Cortex of kidney (tissue), 1 donor: ENCODE results near the gene KLHDC2.
"Not testable (repeated sequence)": the region's sequence is repeated elsewhere in the genome, so short reads cannot be mapped to it uniquely, and the experiment has no call there.

Experiments used
- DNase-seq: peaks from one replicate; lab custom pipeline; 2025; lab: John Stamatoyannopoulos, UW

Gene KLHDC2, protein sequence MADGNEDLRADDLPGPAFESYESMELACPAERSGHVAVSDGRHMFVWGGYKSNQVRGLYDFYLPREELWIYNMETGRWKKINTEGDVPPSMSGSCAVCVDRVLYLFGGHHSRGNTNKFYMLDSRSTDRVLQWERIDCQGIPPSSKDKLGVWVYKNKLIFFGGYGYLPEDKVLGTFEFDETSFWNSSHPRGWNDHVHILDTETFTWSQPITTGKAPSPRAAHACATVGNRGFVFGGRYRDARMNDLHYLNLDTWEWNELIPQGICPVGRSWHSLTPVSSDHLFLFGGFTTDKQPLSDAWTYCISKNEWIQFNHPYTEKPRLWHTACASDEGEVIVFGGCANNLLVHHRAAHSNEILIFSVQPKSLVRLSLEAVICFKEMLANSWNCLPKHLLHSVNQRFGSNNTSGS

GRCh38 chr14:49767571-49768300, at the start of gene KLHDC2:
Gene KLHDC2, plus strand, starts transcription at chr14:49768153. Its CDS starts 316 bp downstream, at chr14:49768469.
- DNase-seq = no peak

DNA sequence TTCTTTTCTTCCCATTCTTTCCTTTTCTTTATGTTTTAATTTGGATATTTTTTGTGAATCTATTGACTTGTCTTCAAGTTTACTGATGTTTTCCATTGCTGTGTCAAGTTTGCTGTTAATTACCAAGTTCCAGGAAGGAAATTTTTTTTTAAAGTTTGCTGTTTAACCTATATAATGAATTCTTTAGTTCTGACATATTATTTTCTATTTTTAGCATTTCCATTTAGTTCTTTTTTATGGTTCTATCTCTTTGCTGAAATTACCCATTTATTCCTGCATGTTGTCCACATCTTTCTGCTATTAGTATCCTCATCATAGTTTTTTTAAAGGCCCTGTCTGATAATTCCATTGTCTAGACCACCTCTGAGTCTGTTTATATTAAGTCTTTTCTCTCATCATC, 47.2 kb upstream of the KLHDC2 start:
- no peak for DNase-seq

GRCh38 chr14:49721733-49722435, 46.1 kb upstream of the KLHDC2 start:
- not testable (repeated sequence) for DNase-seq

DNA sequence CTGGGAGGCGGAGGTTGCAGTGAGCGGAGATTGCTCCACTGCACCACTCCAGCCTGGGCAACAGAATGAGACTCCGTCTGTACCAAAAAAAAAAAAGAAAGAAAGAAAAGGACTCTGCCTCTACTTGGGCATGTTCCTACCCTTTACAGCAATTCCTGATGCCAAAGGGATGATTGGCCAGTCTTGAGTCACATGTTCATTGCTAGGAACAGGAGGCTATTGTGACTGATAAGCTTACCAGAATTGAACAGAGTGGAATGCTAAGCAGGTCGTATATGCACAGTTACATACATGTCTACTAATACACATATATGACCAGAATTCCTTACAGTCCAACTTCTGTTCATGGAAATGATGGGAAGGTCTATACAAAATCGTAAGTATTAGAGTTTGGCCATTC, 40.8 kb upstream of the KLHDC2 start:
- no peak for DNase-seq

- no peak for DNase-seq
These were observed 35.1 kb upstream of the KLHDC2 start for GRCh38 chr14:49732896-49733295.

GRCh38 chr14:49733836-49734235, 34.1 kb upstream of the KLHDC2 start:
- DNase-seq = no peak

DNA sequence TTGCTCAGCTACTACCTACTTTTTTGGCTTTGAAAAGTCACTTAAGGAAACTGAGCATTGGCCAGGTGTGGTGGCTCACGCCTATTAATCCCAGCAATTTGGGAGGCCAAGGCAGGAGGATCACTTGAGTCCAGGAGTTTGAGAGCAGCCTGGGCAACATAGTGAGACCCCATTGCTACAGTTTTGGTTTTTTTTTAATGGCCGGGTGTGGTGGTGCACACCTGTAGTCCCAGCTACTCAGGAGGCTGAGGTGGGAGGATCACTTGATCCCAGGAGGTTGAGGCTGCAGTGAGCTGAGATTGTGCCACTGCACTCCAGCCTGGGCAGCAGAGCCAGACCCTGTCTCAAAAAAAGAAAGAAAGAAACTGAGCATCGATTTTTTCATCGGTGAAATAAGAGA, 32.3 kb upstream of the KLHDC2 start:
- not testable (repeated sequence) for DNase-seq

DNA sequence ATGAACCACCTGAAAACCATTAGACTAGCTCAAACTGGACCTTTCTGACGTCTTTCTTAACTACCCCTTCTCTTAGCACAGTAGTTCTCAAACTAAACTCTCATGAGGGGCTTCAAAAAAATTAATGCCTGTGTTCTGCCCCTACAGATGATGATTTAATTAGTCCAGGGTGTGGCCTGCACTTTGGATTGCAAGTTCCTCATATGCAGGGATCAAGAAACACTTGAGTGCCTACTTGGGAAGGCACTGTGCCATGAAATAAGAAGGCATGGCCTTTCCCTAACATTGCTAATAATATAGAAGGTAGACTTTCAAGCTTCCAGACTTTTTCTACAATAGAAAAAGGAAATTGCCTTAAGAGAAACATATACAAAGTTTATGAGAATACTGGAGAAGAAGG, 22.8 kb upstream of the KLHDC2 start:
- DNase-seq = no peak

GRCh38 chr14:49746476-49746875, 21.5 kb upstream of the KLHDC2 start:
- DNase-seq = not testable (repeated sequence)

DNA sequence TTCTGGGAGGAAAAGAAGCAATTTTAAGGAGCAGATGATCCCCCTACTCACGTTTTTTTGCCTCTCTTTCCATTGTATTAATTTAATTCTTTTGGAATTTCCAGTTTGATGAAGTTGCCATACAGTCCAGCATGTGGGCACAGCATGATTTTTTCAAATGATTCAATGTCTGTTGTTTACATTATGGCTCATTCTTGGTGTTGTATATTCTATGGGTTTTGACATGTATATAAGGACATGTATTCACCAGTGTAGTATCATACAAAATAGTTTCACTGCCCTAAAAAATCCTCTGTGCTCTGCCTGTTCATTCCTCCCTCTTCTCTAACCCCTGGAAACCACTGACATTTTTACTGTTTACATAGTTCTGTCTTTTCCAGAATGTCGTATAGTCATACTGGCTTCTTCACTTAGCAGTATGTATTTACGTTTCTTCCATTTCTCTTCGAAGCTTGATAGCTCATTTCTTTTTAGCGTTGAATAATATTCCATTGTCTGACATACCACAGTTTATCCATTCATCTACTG, 13.3 kb upstream of the KLHDC2 start:
- DNase-seq = no peak

GRCh38 chr14:49755378-49755777, 12.6 kb upstream of the KLHDC2 start:
- DNase-seq = no peak

DNA sequence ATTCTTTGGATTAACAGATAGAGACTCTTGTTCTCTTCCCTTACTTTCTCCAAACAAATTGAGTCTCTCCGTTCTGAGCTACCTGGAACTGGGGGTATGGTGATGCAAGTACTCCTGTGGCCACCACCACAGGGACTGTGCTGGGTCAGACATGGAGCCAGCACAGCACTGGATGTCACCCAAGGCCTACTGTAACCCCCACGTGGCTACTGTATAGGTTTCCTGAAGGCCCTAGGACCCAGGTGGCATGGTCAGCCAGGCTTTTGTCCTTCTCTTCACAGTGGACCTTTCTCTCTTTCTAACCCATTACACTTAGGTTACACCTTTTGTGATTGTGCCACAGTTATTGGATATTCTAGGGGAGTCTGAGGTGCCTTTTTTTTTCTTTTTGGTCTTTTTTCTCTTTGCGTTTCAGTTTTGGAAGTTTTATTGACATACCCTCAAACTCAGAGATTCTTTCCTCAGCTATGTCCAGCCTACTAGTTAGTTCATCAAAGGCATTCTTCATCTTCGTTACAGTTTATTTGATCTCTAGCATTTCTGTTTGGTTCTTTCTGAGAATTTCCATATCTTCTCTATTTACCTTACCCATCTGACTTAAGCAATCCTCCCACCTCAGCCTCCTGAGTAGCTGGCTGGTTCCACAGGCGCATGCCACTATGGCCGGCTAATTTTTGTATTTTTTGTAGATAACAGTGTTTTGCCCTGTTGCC, 6.0 kb upstream of the KLHDC2 start:
- DNase-seq = no peak

DNA sequence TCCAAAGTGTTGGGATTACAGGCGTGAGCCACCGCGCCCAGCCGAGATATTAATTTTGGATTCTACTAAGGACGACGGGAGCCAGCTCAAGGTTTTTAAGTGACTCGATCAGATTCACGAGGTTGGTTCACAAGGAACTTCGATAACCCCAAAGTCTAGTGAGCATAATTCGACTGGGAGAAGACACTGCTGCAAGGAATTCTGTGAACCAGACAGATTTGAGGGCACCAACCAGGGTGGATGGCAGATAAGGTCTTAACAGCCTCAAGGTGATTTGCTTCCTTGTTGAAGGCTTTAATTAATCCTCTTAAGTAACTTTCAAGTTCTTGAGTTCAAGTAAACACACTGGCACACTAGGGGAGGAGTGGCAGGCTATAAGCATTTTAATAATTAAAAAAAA, 1.1 kb upstream of the KLHDC2 start:
- DNase-seq = no peak

DNA sequence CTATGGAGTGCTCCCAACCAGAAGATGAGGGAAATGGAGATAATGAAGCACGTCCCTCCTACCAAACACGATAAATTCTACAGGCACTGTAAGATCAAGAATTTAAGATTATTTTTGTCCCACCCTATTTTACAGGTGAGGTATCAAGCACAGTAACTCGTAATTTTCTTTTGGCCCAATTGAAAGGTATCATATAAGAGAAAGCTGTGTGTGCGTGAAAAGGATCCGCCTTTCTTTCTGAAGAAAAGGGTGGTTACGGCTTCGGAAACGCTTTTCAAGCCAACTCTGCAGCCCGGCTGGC, 733 bp upstream of the KLHDC2 start:
- DNase-seq = no peak

GRCh38 chr14:49768301-49769121, 558 bp downstream of the KLHDC2 start:
- no peak for DNase-seq

- DNase-seq = no peak
These were observed 1.2 kb downstream of the KLHDC2 start for GRCh38 chr14:49769171-49769570.

GRCh38 chr14:49769581-49770211, 1.7 kb downstream of the KLHDC2 start:
- DNase-seq = no peak

DNA sequence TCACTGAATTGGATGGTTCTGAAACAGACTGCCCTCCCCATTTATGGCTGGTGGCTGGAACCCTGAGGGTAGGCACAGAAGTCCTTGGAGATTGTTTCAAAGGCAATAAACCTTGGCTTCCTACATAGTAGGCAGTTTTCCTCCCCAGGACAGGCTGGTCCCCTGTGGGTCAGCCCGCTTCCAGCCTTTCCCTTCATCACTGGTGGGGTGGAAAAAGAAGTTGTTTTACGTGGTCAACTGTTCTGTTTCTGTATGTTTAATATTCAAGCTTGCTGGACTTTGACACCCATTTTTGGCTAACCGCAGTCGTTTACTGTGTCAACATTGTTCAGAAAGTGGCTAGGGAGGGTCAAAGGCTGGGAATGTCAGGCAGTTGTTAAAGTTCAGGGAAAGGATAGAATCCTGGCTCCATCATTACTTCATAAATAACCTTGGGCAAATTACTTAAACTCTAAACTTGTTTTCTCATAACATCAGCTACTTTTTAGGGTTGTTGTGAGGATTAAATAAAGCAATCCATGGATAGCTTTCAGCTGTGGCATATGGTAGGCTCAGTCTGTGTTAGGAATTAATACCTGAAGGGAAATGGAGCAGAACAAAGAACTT, 2.4 kb downstream of the KLHDC2 start:
- DNase-seq = no peak

- not testable (repeated sequence) for DNase-seq
These were observed 3.7 kb downstream of the KLHDC2 start for GRCh38 chr14:49771691-49772090.

DNA sequence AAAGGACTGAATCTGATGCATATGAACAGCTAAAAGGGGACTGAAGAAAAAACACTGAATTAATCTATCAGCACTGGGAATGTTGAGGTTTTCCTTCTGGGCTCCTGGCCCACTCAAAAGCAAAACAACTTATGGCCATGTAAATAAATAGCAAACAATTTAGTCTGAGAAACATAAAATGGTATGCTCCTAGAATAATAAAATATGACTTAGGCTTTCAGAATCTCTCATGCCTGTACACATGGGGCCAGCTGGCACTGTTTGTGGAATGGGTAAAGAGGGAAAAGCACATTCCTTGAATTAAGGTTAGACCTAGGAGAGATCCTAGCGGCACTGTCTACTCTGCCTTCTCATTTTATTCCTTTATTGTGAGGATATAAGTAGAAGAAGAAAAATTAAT, 6.2 kb downstream of the KLHDC2 start:
- no peak for DNase-seq
